Peyer's patch (tissue), 4 donors: ENCODE results near the gene IFITM2.

Experiments used
- POLR2A ChIP-seq, 2 donors: fragments of 450-650 bp; IDR thresholded peaks; one replicate each; pipeline ENCODE4 v1.5.1; 2017; ENCODE audit warnings: antibody characterized with exemption in 2 of 2, mild to moderate bottlenecking in 2 of 2, moderate library complexity in 2 of 2
- TF ChIP-seq, protein P1 (sequence below), 6 experiments: fragments of 450-650 bp in 4 of 6; fragments of 200-600 bp in 2 of 6; sonication (generic) in 1 of 6; IDR thresholded peaks; one replicate each; pipeline ENCODE4 v1.5.1; 2017 to 2019; ENCODE audit warnings: antibody characterized with exemption in 6 of 6, mild to moderate bottlenecking in 3 of 6, moderate library complexity in 1 of 6

DNA sequence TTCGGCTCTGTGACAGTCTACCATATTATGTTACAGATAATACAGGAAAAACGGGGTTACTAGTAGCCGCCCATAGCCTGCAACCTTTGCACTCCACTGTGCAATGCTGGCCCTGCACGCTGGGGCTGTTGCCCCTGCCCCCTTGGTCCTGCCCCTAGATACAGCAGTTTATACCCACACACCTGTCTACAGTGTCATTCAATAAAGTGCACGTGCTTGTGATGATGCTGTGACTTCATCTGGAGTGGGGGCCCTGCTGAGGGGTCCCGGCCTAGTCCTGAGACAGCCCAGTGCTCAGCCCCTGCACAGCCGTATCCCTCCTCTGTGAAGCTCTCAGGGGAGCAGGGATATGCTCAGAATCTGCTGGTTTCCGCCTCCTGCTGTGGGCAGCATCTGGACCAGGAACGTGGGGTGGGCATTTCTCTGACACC lies 7.5 kb downstream of the IFITM2 start:
- TF ChIP-seq, protein P1, sequence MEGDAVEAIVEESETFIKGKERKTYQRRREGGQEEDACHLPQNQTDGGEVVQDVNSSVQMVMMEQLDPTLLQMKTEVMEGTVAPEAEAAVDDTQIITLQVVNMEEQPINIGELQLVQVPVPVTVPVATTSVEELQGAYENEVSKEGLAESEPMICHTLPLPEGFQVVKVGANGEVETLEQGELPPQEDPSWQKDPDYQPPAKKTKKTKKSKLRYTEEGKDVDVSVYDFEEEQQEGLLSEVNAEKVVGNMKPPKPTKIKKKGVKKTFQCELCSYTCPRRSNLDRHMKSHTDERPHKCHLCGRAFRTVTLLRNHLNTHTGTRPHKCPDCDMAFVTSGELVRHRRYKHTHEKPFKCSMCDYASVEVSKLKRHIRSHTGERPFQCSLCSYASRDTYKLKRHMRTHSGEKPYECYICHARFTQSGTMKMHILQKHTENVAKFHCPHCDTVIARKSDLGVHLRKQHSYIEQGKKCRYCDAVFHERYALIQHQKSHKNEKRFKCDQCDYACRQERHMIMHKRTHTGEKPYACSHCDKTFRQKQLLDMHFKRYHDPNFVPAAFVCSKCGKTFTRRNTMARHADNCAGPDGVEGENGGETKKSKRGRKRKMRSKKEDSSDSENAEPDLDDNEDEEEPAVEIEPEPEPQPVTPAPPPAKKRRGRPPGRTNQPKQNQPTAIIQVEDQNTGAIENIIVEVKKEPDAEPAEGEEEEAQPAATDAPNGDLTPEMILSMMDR (IDR thresholded peaks at IDR 0.05) = no peak
- no peak for TF ChIP-seq POLR2A (IDR thresholded peaks at IDR 0.05)
